Femur (tissue), 1 donor: ENCODE results near the gene PPP2R3C.
"Not testable (repeated sequence)": the region's sequence is repeated elsewhere in the genome, so short reads cannot be mapped to it uniquely, and the experiment has no call there.

Source experiments
- DNase-seq: peaks from one replicate; pipeline ENCODE4 v3.0.0-alpha.2; 2017

Gene PPP2R3C

GRCh38 chr14:35121887-35122695 is at the start of gene PPP2R3C, which contains the start of gene PRORP:
Gene PPP2R3C (minus strand): TSS chr14:35121990. CDS start chr14:35121959, 31 bp downstream.
Gene PRORP (plus strand): TSS chr14:35122552. CDS start chr14:35123246, 694 bp downstream.
- DNase-seq = peak; percentile 95

GRCh38 chr14:35167496-35167895 is 45.7 kb upstream of the PPP2R3C start:
- DNase-seq = no peak

GRCh38 chr14:35164849-35165248 is 43.1 kb upstream of the PPP2R3C start:
- no peak for DNase-seq

- no peak for DNase-seq
Observed at GRCh38 chr14:35163384-35163783, 41.6 kb upstream of the PPP2R3C start.

GRCh38 chr14:35161231-35161630 is 39.4 kb upstream of the PPP2R3C start:
- no peak for DNase-seq

- DNase-seq = no peak
Observed at GRCh38 chr14:35159742-35160409, 38.1 kb upstream of the PPP2R3C start.

- DNase-seq = no peak
Observed at GRCh38 chr14:35158951-35159653, 37.3 kb upstream of the PPP2R3C start.

GRCh38 chr14:35158491-35158890 is 36.7 kb upstream of the PPP2R3C start:
- DNase-seq = no peak

- no peak for DNase-seq
Observed at GRCh38 chr14:35155962-35156361, 34.2 kb upstream of the PPP2R3C start.

GRCh38 chr14:35154016-35154415 is 32.2 kb upstream of the PPP2R3C start:
- DNase-seq = no peak

- not testable (repeated sequence) for DNase-seq
Observed at GRCh38 chr14:35152531-35152930, 30.7 kb upstream of the PPP2R3C start.

- no peak for DNase-seq
Observed at GRCh38 chr14:35149239-35149638, 27.4 kb upstream of the PPP2R3C start.

GRCh38 chr14:35147711-35148110 is 25.9 kb upstream of the PPP2R3C start:
- DNase-seq = no peak

- no peak for DNase-seq
Observed at GRCh38 chr14:35147186-35147585, 25.4 kb upstream of the PPP2R3C start.

- DNase-seq = no peak
Observed at GRCh38 chr14:35146711-35147149, 24.9 kb upstream of the PPP2R3C start.

GRCh38 chr14:35144029-35144428 is 22.2 kb upstream of the PPP2R3C start:
- no peak for DNase-seq

- DNase-seq = no peak
Observed at GRCh38 chr14:35140718-35141581, 19.2 kb upstream of the PPP2R3C start.

GRCh38 chr14:35138585-35138984 is 16.8 kb upstream of the PPP2R3C start:
- no peak for DNase-seq

GRCh38 chr14:35134329-35135123 is 12.7 kb upstream of the PPP2R3C start:
- peak; percentile 39 for DNase-seq

- DNase-seq = no peak
Observed at GRCh38 chr14:35133542-35134328, 11.9 kb upstream of the PPP2R3C start.

- DNase-seq = no peak
Observed at GRCh38 chr14:35124127-35124526, 2.3 kb upstream of the PPP2R3C start.
